ENCODE data around the gene SLF2.

The SLF2 gene

GRCh38 chr10:100899171-100899570, 13.6 kb upstream of the SLF2 start:
- no peak for DNase-seq (ENCODE audit: low read depth in 1 of 2, low spot score in 1 of 2)

GRCh38 chr10:100901051-100901450, 11.7 kb upstream of the SLF2 start:
- no peak for DNase-seq (ENCODE audit: low read depth in 1 of 2, low spot score in 1 of 2)

- DNase-seq (ENCODE audit: low read depth in 1 of 2, low spot score in 1 of 2): no peak
These were observed 10.1 kb upstream of the SLF2 start for GRCh38 chr10:100902622-100903021.

- no peak for DNase-seq (ENCODE audit: low read depth in 1 of 2, low spot score in 1 of 2)
These were observed 7.8 kb upstream of the SLF2 start for GRCh38 chr10:100904917-100905316.

GRCh38 chr10:100907175-100907574, 5.6 kb upstream of the SLF2 start:
- no peak for DNase-seq (ENCODE audit: low read depth in 1 of 2, low spot score in 1 of 2)

GRCh38 chr10:100907773-100908363, 4.9 kb upstream of the SLF2 start:
- no peak for DNase-seq (ENCODE audit: low read depth in 1 of 2, low spot score in 1 of 2)

GRCh38 chr10:100908378-100908777, 4.4 kb upstream of the SLF2 start:
- no peak for DNase-seq (ENCODE audit: low read depth in 1 of 2, low spot score in 1 of 2)

GRCh38 chr10:100909501-100910263, 3.1 kb upstream of the SLF2 start:
- DNase-seq (ENCODE audit: low read depth in 1 of 2, low spot score in 1 of 2): no peak

- no peak for DNase-seq (ENCODE audit: low read depth in 1 of 2, low spot score in 1 of 2)
These were observed 1.3 kb upstream of the SLF2 start for GRCh38 chr10:100911472-100911871.

GRCh38 chr10:100912013-100912604, 654 bp upstream of the SLF2 start:
- no peak for DNase-seq (ENCODE audit: low read depth in 1 of 2, low spot score in 1 of 2)

GRCh38 chr10:100913470-100913865, 705 bp downstream of the SLF2 start:
- no peak for DNase-seq (ENCODE audit: low read depth in 1 of 2, low spot score in 1 of 2)

- DNase-seq (ENCODE audit: low read depth in 1 of 2, low spot score in 1 of 2): no peak
These were observed 4.3 kb downstream of the SLF2 start for GRCh38 chr10:100917071-100917470.

GRCh38 chr10:100923580-100923979, 10.8 kb downstream of the SLF2 start:
- no peak for DNase-seq (ENCODE audit: low read depth in 1 of 2, low spot score in 1 of 2)

GRCh38 chr10:100927266-100927665, 14.5 kb downstream of the SLF2 start:
- no peak for DNase-seq (ENCODE audit: low read depth in 1 of 2, low spot score in 1 of 2)

- no peak for DNase-seq (ENCODE audit: low read depth in 1 of 2, low spot score in 1 of 2)
These were observed 15.3 kb downstream of the SLF2 start for GRCh38 chr10:100928039-100928438.

- DNase-seq (ENCODE audit: low read depth in 1 of 2, low spot score in 1 of 2): no peak
These were observed 17.6 kb downstream of the SLF2 start for GRCh38 chr10:100930368-100930767.

GRCh38 chr10:100934084-100934659, 21.4 kb downstream of the SLF2 start:
- DNase-seq (ENCODE audit: low read depth in 1 of 2, low spot score in 1 of 2): no peak

- no peak for DNase-seq (ENCODE audit: low read depth in 1 of 2, low spot score in 1 of 2)
These were observed 27.1 kb downstream of the SLF2 start for GRCh38 chr10:100939763-100940344.

GRCh38 chr10:100942229-100942628, 29.5 kb downstream of the SLF2 start:
- no peak for DNase-seq (ENCODE audit: low read depth in 1 of 2, low spot score in 1 of 2)

GRCh38 chr10:100943508-100943907, 30.7 kb downstream of the SLF2 start:
- no peak for DNase-seq (ENCODE audit: low read depth in 1 of 2, low spot score in 1 of 2)

GRCh38 chr10:100945754-100946153, 33.0 kb downstream of the SLF2 start:
- no peak for DNase-seq (ENCODE audit: low read depth in 1 of 2, low spot score in 1 of 2)

- DNase-seq (ENCODE audit: low read depth in 1 of 2, low spot score in 1 of 2): no peak
These were observed 36.2 kb downstream of the SLF2 start for GRCh38 chr10:100948916-100949315.
